Measurements from ENCODE around the gene CHST9. TPM values are rescaled to one million over a fixed set of nuclear protein-coding genes. Genes with fewer than 3 reads are reported as not detected.

The CHST9 gene
- total and polyA plus RNA-seq, 4 donors = 0.42 to 6.4 (median 1.4) TPM

DNA sequence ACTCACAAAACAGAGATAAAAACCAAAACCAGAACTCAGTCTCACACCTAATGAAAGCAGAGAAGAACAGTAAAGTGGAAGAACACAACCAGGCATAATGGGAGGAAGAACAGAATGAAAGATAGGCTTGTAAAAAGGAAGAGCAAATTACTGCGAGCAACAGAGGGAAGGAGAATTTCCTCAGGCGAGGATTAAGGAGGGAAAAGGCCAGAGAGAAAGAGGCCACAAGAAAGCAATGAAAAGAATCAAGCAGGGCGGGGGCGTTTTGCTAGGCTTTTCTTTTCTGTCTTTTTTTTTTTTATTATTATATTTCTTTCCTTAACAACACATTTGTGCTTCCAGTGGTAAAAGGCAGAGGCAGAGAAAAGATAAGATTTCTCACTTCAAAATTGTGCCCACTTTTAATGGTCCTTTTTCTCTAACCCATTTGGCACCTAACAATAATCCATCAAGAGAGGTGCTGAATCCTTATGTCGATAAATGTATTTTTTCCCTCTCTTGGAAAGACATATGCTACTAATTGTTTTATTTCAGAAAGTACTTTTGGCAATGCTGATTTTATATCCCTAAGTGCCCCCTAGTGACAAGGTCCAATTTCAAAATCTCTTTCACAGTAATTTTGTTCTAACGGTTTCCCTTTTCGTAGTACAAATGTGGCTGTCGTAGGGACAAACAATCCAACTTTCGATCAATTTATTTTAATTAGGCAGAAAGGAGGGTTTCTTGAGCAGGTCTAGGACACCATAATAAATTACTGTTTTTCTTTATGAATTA is 180.9 kb downstream of the CHST9 start:
- Histone ChIP-seq H3K36me3 (ENCODE audit: control insufficient read depth in 4 of 4, insufficient read depth in 3 of 4, low read depth in 1 of 4, low read length in 3 of 4) (no peaks in the 10 kb centered on the region), H3K9me3 (ENCODE audit: control insufficient read depth in 4 of 4, low read length in 3 of 4) (no peaks in the 10 kb centered on the region), H3K4me3 (ENCODE audit: low read depth in 1 of 3, low read length in 3 of 3) (no peak overlapping the region), H3K9ac (ENCODE audit: low read depth in 1 of 2, low read length in 2 of 2) (no peak overlapping the region), H3K27me3 (ENCODE audit: control insufficient read depth in 4 of 4, insufficient read depth in 4 of 4, low read length in 3 of 4) (no peaks in the 10 kb centered on the region), H3K27ac (ENCODE audit: low read depth in 1 of 2, low read length in 2 of 2) (no peak overlapping the region), H3K4me1 (ENCODE audit: control insufficient read depth in 4 of 4, insufficient read depth in 4 of 4, low read length in 3 of 4) (no peaks in the 10 kb centered on the region)
- no peak for DNase-seq (ENCODE audit: low spot score)
- WGBS = 66% methylated on average over 9 of the region's 9 CpGs
- TF ChIP-seq JUND (IDR thresholded peaks at IDR 0.05) (no peak), HNF4G (IDR thresholded peaks at IDR 0.05) (no peak), FOXA2 (IDR thresholded peaks at IDR 0.05) (no peak), RXRA (IDR thresholded peaks at IDR 0.05) (no peak), TAF1 (conservative IDR thresholded peaks at IDR 0.05) (no peak), RAD21 (IDR thresholded peaks at IDR 0.05) (peak; percentile 68 to 70), HNF4A (conservative IDR thresholded peaks at IDR 0.05) (peak; percentile 49 to 71), YY1 (IDR thresholded peaks at IDR 0.05) (no peak), FOXA1 (IDR thresholded peaks at IDR 0.05) (no peak)
- TF ChIP-seq, protein P1, sequence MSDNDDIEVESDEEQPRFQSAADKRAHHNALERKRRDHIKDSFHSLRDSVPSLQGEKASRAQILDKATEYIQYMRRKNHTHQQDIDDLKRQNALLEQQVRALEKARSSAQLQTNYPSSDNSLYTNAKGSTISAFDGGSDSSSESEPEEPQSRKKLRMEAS (IDR thresholded peaks at IDR 0.05) = no peak
- TF ChIP-seq, protein P2, sequence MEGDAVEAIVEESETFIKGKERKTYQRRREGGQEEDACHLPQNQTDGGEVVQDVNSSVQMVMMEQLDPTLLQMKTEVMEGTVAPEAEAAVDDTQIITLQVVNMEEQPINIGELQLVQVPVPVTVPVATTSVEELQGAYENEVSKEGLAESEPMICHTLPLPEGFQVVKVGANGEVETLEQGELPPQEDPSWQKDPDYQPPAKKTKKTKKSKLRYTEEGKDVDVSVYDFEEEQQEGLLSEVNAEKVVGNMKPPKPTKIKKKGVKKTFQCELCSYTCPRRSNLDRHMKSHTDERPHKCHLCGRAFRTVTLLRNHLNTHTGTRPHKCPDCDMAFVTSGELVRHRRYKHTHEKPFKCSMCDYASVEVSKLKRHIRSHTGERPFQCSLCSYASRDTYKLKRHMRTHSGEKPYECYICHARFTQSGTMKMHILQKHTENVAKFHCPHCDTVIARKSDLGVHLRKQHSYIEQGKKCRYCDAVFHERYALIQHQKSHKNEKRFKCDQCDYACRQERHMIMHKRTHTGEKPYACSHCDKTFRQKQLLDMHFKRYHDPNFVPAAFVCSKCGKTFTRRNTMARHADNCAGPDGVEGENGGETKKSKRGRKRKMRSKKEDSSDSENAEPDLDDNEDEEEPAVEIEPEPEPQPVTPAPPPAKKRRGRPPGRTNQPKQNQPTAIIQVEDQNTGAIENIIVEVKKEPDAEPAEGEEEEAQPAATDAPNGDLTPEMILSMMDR (IDR thresholded peaks at IDR 0.05; ENCODE audit: low read depth, low read length, missing input control) = peak; percentile 15
- TF ChIP-seq, protein P3, sequence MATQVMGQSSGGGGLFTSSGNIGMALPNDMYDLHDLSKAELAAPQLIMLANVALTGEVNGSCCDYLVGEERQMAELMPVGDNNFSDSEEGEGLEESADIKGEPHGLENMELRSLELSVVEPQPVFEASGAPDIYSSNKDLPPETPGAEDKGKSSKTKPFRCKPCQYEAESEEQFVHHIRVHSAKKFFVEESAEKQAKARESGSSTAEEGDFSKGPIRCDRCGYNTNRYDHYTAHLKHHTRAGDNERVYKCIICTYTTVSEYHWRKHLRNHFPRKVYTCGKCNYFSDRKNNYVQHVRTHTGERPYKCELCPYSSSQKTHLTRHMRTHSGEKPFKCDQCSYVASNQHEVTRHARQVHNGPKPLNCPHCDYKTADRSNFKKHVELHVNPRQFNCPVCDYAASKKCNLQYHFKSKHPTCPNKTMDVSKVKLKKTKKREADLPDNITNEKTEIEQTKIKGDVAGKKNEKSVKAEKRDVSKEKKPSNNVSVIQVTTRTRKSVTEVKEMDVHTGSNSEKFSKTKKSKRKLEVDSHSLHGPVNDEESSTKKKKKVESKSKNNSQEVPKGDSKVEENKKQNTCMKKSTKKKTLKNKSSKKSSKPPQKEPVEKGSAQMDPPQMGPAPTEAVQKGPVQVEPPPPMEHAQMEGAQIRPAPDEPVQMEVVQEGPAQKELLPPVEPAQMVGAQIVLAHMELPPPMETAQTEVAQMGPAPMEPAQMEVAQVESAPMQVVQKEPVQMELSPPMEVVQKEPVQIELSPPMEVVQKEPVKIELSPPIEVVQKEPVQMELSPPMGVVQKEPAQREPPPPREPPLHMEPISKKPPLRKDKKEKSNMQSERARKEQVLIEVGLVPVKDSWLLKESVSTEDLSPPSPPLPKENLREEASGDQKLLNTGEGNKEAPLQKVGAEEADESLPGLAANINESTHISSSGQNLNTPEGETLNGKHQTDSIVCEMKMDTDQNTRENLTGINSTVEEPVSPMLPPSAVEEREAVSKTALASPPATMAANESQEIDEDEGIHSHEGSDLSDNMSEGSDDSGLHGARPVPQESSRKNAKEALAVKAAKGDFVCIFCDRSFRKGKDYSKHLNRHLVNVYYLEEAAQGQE (IDR thresholded peaks at IDR 0.05) = no peak

DNA sequence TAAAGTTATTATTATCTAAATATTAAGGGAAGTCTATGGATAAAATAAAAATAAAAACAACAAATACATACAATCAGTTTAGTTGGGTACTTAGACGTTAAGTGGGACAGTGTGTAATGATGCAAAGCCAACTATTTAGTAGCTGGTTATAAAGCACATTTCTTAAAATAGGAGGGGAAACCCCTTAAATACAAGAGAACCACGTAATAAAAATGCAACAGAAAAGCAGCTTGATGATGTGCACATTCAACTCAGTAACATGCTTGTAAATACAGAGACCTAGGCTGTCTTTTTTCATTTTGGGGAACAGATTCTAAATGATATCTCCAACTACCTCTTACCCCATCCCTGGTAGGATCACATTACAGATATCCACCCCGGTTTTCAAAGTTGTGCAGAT is 185.3 kb downstream of the CHST9 start:
- no peak for TF ChIP-seq SP1 (IDR thresholded peaks at IDR 0.05)
- TF ChIP-seq FOXA1 (IDR thresholded peaks at IDR 0.05) = no peak
- TF ChIP-seq EGR1 (IDR thresholded peaks at IDR 0.05; ENCODE audit: low read depth in 2 of 2) = no peak
- no peak for TF ChIP-seq HNF4G (IDR thresholded peaks at IDR 0.05)
- no peak for TF ChIP-seq TAF1 (conservative IDR thresholded peaks at IDR 0.05)
- TF ChIP-seq FOXA2 (IDR thresholded peaks at IDR 0.05) = no peak
- no peak for TF ChIP-seq RAD21 (IDR thresholded peaks at IDR 0.05)
- no peak for TF ChIP-seq HNF4A (conservative IDR thresholded peaks at IDR 0.05)
- TF ChIP-seq NR2F2 (IDR thresholded peaks at IDR 0.05) = no peak
- TF ChIP-seq RXRA (IDR thresholded peaks at IDR 0.05) = no peak
- TF ChIP-seq, protein P2 (IDR thresholded peaks at IDR 0.05; ENCODE audit: low read depth, low read length, missing input control) = no peak
- WGBS = 66% methylated on average over 3 of the region's 3 CpGs

More for the DNA sequence above, 185.3 kb downstream of the CHST9 start:
- Histone ChIP-seq H3K36me3 (ENCODE audit: control insufficient read depth in 4 of 4, insufficient read depth in 3 of 4, low read depth in 1 of 4, low read length in 3 of 4) (no peaks in the 10 kb centered on the region), H3K27me3 (ENCODE audit: control insufficient read depth in 4 of 4, insufficient read depth in 4 of 4, low read length in 3 of 4) (no peaks in the 10 kb centered on the region), H3K4me1 (ENCODE audit: control insufficient read depth in 4 of 4, insufficient read depth in 4 of 4, low read length in 3 of 4) (no peaks in the 10 kb centered on the region), H3K9me3 (ENCODE audit: control insufficient read depth in 4 of 4, low read length in 3 of 4) (no peaks in the 10 kb centered on the region), H3K4me3 (ENCODE audit: low read depth in 1 of 3, low read length in 3 of 3) (no peak overlapping the region), H3K9ac (ENCODE audit: low read depth in 1 of 2, low read length in 2 of 2) (no peak overlapping the region), H3K27ac (ENCODE audit: low read depth in 1 of 2, low read length in 2 of 2) (no peak overlapping the region)
- no peak for DNase-seq (ENCODE audit: low spot score)

All from liver (tissue), 9 donors.